ENCODE data around the gene ANO2. TPM values are rescaled to one million over a fixed set of nuclear protein-coding genes. Genes with fewer than 3 reads are reported as not detected.

The ANO2 gene
- total RNA-seq, 4 donors from 2014 or later = 2.0 to 9.8 (median 4.9) TPM

- H3K27ac ChIP-seq = no peak overlapping the region
- DNase-seq (no peak), ATAC-seq (no peak)
- H3K4me1 ChIP-seq = no peaks in the 10 kb centered on the region
- TF ChIP-seq CTCF (IDR thresholded peaks at IDR 0.05 in 4 of 5, conservative IDR thresholded peaks at IDR 0.05 in 1 of 5) = no peak
- no peak for TF ChIP-seq POLR2A (IDR thresholded peaks at IDR 0.05)
- H3K9me3 ChIP-seq = no peaks in the 10 kb centered on the region
- H3K36me3 ChIP-seq = no peaks in the 10 kb centered on the region
- in situ Hi-C loops (cut with MboI; ENCODE audit: low sequenced_read_pairs in 4 of 4) = no loop called here
- intact Hi-C loops (cut with DNase I; ENCODE audit: low total_unique reads) = no loop called here
- H3K27me3 ChIP-seq = no peaks in the 10 kb centered on the region
- H3K4me3 ChIP-seq = no peak overlapping the region
These were observed 202.8 kb downstream of the ANO2 start for GRCh38 chr12:5742258-5742657.

GRCh38 chr12:5739917-5740316, 205.1 kb downstream of the ANO2 start:
- TF ChIP-seq POLR2A (IDR thresholded peaks at IDR 0.05) (no peak), CTCF (IDR thresholded peaks at IDR 0.05 in 4 of 5, conservative IDR thresholded peaks at IDR 0.05 in 1 of 5) (no peak)
- ATAC-seq = no peak
- H3K4me3 ChIP-seq = no peak overlapping the region
- intact Hi-C loops (cut with DNase I; ENCODE audit: low total_unique reads) (no loop called here), in situ Hi-C loops (cut with MboI; ENCODE audit: low sequenced_read_pairs in 4 of 4) (no loop called here)
- H3K9me3 ChIP-seq = no peaks in the 10 kb centered on the region
- no peak for DNase-seq
- H3K27me3 ChIP-seq = no peaks in the 10 kb centered on the region
- no peaks in the 10 kb centered on the region for H3K36me3 ChIP-seq
- H3K27ac ChIP-seq = no peak overlapping the region
- no peaks in the 10 kb centered on the region for H3K4me1 ChIP-seq

- no peaks in the 10 kb centered on the region for H3K36me3 ChIP-seq
- no peaks in the 10 kb centered on the region for H3K4me1 ChIP-seq
- no peaks in the 10 kb centered on the region for H3K9me3 ChIP-seq
- no peaks in the 10 kb centered on the region for H3K27me3 ChIP-seq
- in situ Hi-C loops (cut with MboI; ENCODE audit: low sequenced_read_pairs in 4 of 4) (no loop called here), intact Hi-C loops (cut with DNase I; ENCODE audit: low total_unique reads) (no loop called here)
- ATAC-seq = no peak
- no peak for DNase-seq
- no peak overlapping the region for H3K27ac ChIP-seq
- H3K4me3 ChIP-seq = no peak overlapping the region
- TF ChIP-seq CTCF (IDR thresholded peaks at IDR 0.05 in 4 of 5, conservative IDR thresholded peaks at IDR 0.05 in 1 of 5) (no peak), POLR2A (IDR thresholded peaks at IDR 0.05) (no peak)
These were observed 207.3 kb downstream of the ANO2 start for GRCh38 chr12:5737778-5738177.

- Histone ChIP-seq H3K36me3 (no peaks in the 10 kb centered on the region), H3K27ac (no peak overlapping the region), H3K9me3 (no peaks in the 10 kb centered on the region), H3K27me3 (no peaks in the 10 kb centered on the region), H3K4me1 (no peaks in the 10 kb centered on the region), H3K4me3 (no peak overlapping the region)
- ATAC-seq (no peak), DNase-seq (no peak)
- in situ Hi-C loops (cut with MboI; ENCODE audit: low sequenced_read_pairs in 4 of 4) (no loop called here), intact Hi-C loops (cut with DNase I; ENCODE audit: low total_unique reads) (no loop called here)
- no peak for TF ChIP-seq CTCF (IDR thresholded peaks at IDR 0.05 in 4 of 5, conservative IDR thresholded peaks at IDR 0.05 in 1 of 5)
- TF ChIP-seq POLR2A (IDR thresholded peaks at IDR 0.05) = no peak
These were observed 208.5 kb downstream of the ANO2 start for GRCh38 chr12:5736527-5736926.

- H3K36me3 ChIP-seq = no peaks in the 10 kb centered on the region
- H3K27ac ChIP-seq = no peak overlapping the region
- DNase-seq = no peak
- no peaks in the 10 kb centered on the region for H3K9me3 ChIP-seq
- no peaks in the 10 kb centered on the region for H3K27me3 ChIP-seq
- intact Hi-C loops (cut with DNase I; ENCODE audit: low total_unique reads) = no loop called here
- TF ChIP-seq CTCF (IDR thresholded peaks at IDR 0.05 in 4 of 5, conservative IDR thresholded peaks at IDR 0.05 in 1 of 5) (no peak), POLR2A (IDR thresholded peaks at IDR 0.05) (no peak)
- no peaks in the 10 kb centered on the region for H3K4me1 ChIP-seq
- in situ Hi-C loops (cut with MboI; ENCODE audit: low sequenced_read_pairs in 4 of 4) = no loop called here
- H3K4me3 ChIP-seq = no peak overlapping the region
- ATAC-seq = no peak
These were observed 209.0 kb downstream of the ANO2 start for GRCh38 chr12:5736016-5736415.
